Right ventricle myocardium superior (tissue), 1 donor: ENCODE data around the gene SDC3. TPM values are rescaled to one million over a fixed set of nuclear protein-coding genes. Genes with fewer than 3 reads are reported as not detected.
"Not testable (repeated sequence)": the region's sequence is repeated elsewhere in the genome, so short reads cannot be mapped to it uniquely, and the experiment has no call there.

Experiments used
- ATAC-seq: fragments of 200-7000 bp; cut with Tn5 transposase; one replicate; pipeline ENCODE4 v1.9.1; 2020; ENCODE audit warnings: mild to moderate bottlenecking; ENCODE audit not compliant: poor library complexity
- DNase-seq: peaks from one replicate; pipeline ENCODE4 v3.0.0-alpha.2; 2020
- intact Hi-C: fragments of 100-400 bp; cut with DNase I; formaldehyde crosslinking; loops from one replicate; pipeline ENCODE4 v1.11.2; 2022
- total RNA-seq: library from RNA; stranded (reverse); fragmentation: NEBNext Ultra II Directional; extraction: Animal tissue kit (Norgen Biotek cat#: 25700); gene quantifications from one replicate; pipeline ENCODE4 v1.2.1, GENCODE V29; 2021
- donor health status: DM: no; HTN: yes; CAD: no; lungs with severe emphysema.

SDC3 gene
- total RNA-seq, 1 donor from 2014 or later: 19.9 TPM

DNA sequence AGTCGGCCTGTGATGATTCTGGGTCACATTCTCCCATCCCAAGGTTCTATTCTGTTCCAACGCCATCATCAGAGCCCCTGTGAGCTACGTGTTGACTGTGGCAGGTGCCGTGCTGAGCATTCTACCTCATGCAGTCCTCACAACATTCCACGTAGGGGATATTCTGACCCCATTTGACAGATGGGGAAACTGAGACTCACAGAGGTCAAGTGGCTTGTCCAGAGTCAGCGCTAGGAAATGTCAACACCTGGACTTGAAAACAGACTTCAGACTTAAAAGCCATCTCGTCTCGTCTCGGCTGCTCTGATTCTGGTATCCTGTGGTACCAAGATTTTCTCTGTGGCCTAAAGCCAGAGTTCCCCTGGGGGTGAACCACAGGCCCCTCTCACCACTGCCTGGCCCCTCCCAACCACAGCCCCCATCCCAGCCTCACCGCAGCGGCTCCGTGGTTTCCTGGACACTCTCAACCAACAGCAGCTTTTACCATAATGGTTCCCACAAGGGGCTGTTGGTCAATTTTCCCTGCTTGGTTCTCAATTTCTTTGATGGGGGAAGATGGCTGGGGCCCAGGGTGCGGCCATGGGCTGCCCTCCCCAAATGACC, 39.6 kb downstream of the SDC3 start:
- DNase-seq (no peak), ATAC-seq (no peak)
- intact Hi-C loops: no loop called here

GRCh38 chr1:30868057-30868456, 40.5 kb downstream of the SDC3 start:
- ATAC-seq, intact Hi-C loops, DNase-seq: not testable (repeated sequence)

DNA sequence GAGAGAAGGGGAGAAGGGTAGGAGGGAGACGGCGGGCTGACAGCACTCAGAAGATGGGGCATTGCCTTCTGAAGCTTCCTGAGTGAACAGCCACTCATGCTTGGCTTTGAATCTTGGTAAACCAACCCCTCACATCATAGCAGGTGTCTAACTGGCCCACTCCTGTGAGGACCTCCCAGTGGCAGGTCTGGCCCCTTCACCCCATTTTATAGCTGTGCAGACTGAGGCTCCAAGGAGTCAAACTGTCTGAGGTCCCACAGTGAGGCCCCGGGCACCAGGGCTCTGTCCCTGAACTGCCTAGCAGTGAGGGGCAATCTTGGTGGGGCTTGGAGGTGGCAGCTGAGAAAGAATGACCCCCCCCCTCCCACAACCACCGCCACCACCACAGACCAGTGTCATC, 41.0 kb downstream of the SDC3 start:
- intact Hi-C loops: no loop called here
- ATAC-seq: no peak
- DNase-seq: no peak

DNA sequence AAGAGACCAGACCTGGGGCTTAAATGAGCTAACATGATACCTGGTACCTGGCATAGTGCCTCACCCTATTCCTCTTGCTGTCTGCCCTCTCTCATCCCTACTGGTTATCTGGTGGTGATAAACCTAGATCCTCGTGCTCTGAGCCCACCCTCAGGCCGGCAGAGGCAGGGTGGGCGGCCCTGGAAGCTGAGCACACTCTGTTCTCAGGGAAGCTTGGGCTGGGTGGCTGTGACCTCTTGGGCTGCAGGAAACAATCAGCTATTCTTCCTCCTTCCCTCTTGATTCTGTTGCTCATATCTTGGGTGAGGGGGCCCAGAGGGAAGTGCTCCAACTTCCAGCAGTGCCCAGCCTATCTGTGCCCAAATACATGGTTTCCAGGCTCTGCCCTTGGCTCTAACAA, 42.0 kb downstream of the SDC3 start:
- intact Hi-C loops: no loop called here
- no peak for ATAC-seq
- no peak for DNase-seq

- ATAC-seq (peak; percentile 34), DNase-seq (no peak)
- intact Hi-C loops: no loop called here
Measured at GRCh38 chr1:30864681-30865080, 43.9 kb downstream of the SDC3 start.

DNA sequence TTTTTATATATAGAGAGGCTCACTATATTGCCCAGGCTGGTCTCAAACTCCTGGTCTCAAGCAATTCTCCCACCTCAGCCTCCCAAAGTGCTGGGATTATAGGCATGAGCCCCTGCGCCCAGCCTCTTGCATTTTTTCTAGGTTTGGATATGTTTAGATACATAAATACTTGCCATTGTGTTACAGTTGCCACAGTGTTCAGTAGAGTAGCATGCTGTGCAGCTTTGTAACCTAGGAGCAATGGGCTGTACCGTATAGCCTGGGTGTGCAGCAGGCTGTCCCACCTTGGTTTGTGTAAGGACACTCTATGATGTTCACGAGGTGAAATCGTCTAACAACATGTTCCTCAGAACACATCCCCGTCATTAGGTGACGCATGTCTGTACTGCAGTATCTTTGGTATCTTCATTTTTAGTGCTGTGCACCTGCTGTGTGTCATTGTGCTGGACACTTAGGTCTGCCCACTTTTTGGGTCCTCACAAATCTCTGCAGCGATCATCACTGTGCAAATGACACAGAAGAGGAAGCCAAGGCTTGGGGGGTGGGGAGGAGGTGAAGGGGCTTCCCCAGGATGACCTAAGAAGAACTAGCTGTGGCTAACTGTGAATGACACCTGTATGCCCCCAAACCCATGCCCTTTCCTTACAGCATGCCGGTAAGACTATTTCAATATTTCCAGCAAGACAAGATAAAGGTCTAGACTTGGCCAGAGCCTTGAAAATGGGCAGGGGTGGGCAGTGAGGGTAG, 44.5 kb downstream of the SDC3 start:
- DNase-seq: no peak
- ATAC-seq: no peak
- intact Hi-C loops: no loop called here

DNA sequence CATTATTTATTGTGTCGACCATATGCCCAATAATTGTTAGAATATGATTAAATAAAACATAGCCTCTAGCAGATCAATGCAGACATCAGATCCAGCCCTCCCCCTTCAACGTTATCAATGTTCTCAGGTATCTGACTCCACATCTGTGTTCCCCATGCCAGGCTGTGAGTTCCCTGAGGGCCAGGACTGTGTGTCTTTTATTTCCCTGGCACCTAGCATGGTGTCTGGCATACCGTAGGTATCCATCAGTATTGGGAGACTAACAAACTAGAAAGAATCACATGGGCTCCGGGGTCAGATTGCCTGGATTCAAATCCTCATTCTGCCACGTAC, 48.3 kb downstream of the SDC3 start:
- DNase-seq (no peak), ATAC-seq (no peak)
- intact Hi-C loops: no loop called here

- no peak for DNase-seq
- intact Hi-C loops: loop anchor here (10.0 kb wide), 1 partner anchor 47 kb away; the partner anchor contains the start of gene SDC3
- no peak for ATAC-seq
Measured at GRCh38 chr1:30857964-30858363, 50.6 kb downstream of the SDC3 start.

DNA sequence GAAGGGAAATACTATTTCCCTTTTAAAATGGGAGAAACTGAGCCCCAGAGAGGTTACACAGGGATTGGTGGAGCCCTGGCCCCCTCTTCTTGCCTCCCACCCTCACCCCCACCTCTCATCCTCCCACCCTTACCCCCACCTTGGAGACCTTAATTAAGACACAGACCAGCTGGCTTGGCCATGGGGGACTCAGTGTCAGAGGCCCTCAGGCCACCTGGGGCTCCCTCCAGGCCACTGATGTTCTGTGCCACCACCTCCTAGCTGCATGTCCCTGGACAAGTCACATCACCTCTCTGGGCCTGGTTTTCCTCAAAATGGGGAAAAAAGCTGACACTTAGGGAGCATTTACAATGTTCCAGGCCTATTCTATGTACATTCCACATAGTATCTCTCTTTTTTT, 51.5 kb downstream of the SDC3 start:
- intact Hi-C loops: loop anchor here (10.0 kb wide), 1 partner anchor 48 kb away; the partner anchor contains the start of gene SDC3
- ATAC-seq: no peak
- no peak for DNase-seq

- DNase-seq (no peak), ATAC-seq (no peak)
- intact Hi-C loops: loop anchor here (10.0 kb wide), 1 partner anchor 48 kb away; the partner anchor contains the start of gene SDC3
Measured at GRCh38 chr1:30856260-30856790, 52.2 kb downstream of the SDC3 start.

- DNase-seq (no peak), ATAC-seq (no peak)
- intact Hi-C loops: loop anchor here (10.0 kb wide), 1 partner anchor 49 kb away; the partner anchor contains the start of gene SDC3
Measured at GRCh38 chr1:30855686-30856259, 52.8 kb downstream of the SDC3 start.

GRCh38 chr1:30853350-30853749, 55.2 kb downstream of the SDC3 start:
- ATAC-seq (no peak), DNase-seq (no peak)
- intact Hi-C loops: loop anchor here (10.0 kb wide), 1 partner anchor 51 kb away; the partner anchor contains the start of gene SDC3

DNA sequence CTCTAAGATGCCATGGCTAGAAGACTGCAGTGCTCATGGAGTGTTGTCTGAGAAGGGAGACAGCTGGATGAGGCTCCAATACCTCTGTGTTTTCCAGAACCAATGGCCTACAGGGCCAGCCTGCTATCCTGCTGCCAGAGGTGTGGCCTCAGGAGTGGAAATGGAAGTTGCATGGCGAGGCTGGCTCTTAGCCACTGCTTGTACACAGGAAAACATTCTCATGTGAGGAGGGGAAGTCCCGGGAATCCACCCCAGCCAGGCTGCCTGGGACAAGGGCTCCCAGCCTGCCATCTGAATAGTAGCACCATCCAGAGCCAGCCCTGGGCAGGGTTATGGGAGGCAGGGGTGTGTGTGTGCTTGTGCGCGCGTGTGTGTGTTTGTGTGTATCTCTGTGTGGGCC, 56.5 kb downstream of the SDC3 start:
- intact Hi-C loops: loop anchor here (10.0 kb wide), 1 partner anchor 53 kb away; the partner anchor contains the start of gene SDC3
- DNase-seq (peak; percentile 83), ATAC-seq (peak; percentile 71)

- ATAC-seq (no peak), DNase-seq (no peak)
- intact Hi-C loops: loop anchor here (10.0 kb wide), 1 partner anchor 54 kb away; the partner anchor contains the start of gene SDC3
Measured at GRCh38 chr1:30851286-30851685, 57.3 kb downstream of the SDC3 start.

- intact Hi-C loops: loop anchor here (10.0 kb wide), 1 partner anchor 54 kb away; the partner anchor contains the start of gene SDC3
- ATAC-seq (no peak), DNase-seq (no peak)
Measured at GRCh38 chr1:30850607-30851006, 58.0 kb downstream of the SDC3 start.

- ATAC-seq (no peak), DNase-seq (no peak)
- intact Hi-C loops: no loop called here
Measured at GRCh38 chr1:30848130-30848529, 60.4 kb downstream of the SDC3 start.

DNA sequence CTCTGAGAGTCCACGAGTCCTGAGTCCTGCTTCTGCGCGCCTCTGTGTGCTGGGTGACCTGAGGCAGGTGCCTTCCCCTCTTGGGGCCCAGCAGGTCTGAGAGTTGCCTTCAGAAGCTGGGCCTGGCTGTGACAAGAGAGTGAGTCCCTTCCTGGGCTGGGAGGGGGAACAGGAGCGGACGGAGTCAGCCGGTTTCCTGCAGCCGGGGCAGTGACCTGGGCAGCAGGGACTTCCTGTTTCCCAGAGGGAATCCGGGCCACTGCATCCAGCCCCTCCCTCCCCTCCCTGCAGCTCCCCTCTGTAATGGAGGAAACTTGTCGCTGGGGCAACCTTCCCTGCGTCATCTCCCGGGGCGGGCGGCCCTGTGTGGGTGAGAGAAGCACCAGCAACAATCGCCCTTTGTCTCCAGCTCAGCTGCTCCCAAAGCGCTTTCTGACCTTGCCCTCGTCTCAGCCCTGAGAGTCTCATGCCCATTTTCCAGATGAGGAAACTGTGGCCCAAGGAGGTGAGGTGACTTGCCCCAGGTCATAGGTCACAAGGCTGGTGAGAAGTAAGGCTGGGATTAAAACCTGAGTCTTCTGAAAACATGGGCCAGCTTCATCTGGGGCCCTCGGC, 61.1 kb downstream of the SDC3 start:
- ATAC-seq: peak; percentile 76
- DNase-seq: peak; percentile 86
- intact Hi-C loops: no loop called here

GRCh38 chr1:30846587-30846986, 62.0 kb downstream of the SDC3 start:
- DNase-seq (no peak), ATAC-seq (no peak)
- intact Hi-C loops: no loop called here

DNA sequence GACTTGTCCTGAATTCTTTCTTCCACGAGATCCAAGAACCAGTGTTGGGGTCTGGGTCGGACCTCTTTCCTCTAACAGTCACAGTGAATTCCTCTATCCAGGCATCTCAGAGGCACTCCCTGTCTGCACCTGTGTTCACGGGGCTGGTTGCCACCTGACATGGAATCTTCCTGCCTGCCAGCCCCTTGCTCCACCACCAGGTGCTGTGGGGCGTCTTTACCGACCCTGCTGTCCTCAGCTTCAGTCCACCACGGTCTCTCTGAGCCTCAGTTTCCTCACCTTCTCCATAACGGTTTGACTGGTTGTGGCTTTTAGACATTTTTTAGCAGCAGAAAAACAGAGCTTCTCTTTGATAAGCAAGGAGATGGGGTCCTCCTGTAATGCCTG, 62.7 kb downstream of the SDC3 start:
- DNase-seq (no peak), ATAC-seq (no peak)
- intact Hi-C loops: no loop called here
